ENCODE measurements around the gene EFHC2.

The EFHC2 gene

GRCh38 chrX:44147130-44147529 lies 196.3 kb downstream of the EFHC2 start:
- DNase-seq (ENCODE audit: low spot score): no peak

- DNase-seq (ENCODE audit: low spot score): no peak
Measured at GRCh38 chrX:44144177-44144945, 199.1 kb downstream of the EFHC2 start.

GRCh38 chrX:44143061-44143602 lies 200.3 kb downstream of the EFHC2 start:
- no peak for DNase-seq (ENCODE audit: low spot score)

GRCh38 chrX:44130189-44130588 lies 213.3 kb downstream of the EFHC2 start:
- no peak for DNase-seq (ENCODE audit: low spot score)

DNA sequence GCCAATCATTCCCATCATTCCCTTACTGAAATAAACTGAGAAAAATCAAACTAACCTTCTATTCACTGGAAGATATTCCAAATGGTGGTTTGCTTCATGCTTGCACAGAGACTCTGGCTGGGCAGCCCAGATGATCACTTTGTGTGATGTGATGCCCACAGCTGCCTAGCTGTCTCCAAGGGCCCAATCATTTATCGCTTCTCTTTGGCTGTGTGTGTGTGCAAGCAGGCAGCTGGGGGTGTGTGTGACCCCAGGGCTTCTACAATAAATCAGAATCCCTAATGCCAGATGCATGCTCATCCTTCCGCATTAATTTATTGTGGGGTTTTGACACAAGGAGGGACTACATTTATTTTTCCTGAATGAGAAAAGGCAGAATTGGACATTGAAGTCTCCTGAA lies 230.1 kb downstream of the EFHC2 start:
- DNase-seq (ENCODE audit: low spot score): no peak

GRCh38 chrX:44106864-44107263 lies 236.6 kb downstream of the EFHC2 start:
- DNase-seq (ENCODE audit: low spot score): no peak

- DNase-seq (ENCODE audit: low spot score): no peak
Measured at GRCh38 chrX:44105228-44105913, 238.1 kb downstream of the EFHC2 start.

- no peak for DNase-seq (ENCODE audit: low spot score)
Measured at GRCh38 chrX:44104699-44105098, 238.8 kb downstream of the EFHC2 start.

- DNase-seq (ENCODE audit: low spot score): no peak
Measured at GRCh38 chrX:44101281-44101680, 242.2 kb downstream of the EFHC2 start.

- DNase-seq (ENCODE audit: low spot score): no peak
Measured at GRCh38 chrX:44099366-44099765, 244.1 kb downstream of the EFHC2 start.

All from CD4-positive, alpha-beta T cell treated with Interleukin-6 at 100 ng/mL for 8 hours (primary cell).